C4-2B (cell line): Measurements from ENCODE around the gene DSCAM.

ENCODE experiments used
- CTCF ChIP-seq: fragments of 450-650 bp; conservative IDR thresholded peaks from 2 replicates; pipeline ENCODE4 v1.5.1; 2017; ENCODE audit warnings: mild to moderate bottlenecking
- ZFX ChIP-seq: fragments of 450-650 bp; IDR thresholded peaks from 2 replicates; pipeline ENCODE4 v1.6.1; 2017

DNA sequence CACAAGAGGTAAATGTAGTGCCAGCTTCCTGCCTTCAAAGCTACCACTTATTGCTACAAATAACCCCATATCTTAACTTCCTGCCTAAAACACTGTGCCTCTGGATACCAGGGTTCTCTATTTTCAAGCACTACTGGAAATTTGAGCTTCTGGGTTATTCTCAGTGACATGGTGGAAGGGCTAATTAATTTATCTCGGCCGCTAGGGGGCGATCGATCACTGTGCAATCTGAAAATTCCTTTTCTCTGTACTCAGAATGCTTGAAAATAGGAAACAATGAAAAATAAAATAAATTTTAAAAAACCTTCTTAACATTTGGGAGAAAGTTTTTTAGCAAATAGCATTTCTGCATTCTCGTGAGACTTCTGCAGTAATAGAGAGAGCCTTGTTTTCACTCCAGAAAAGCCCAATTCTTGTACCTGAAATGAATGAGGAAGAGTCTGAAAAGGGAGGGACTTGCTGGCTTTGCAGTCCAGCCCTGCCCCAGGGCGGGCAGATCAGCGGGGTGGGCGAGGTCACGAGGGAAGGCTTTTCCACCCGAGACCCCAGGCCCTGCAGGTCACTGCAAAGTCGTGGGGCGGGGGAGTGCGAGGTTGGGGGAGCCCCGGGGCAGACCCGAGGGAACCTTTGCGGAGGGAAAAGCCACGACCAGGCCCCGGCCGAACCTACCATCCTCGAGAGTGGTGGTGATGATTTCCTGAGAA, 703.0 kb downstream of the DSCAM start:
- peak; percentile 84 for TF ChIP-seq CTCF
- no peak for TF ChIP-seq ZFX
